Right cardiac atrium (tissue), 5 donors: ENCODE results near the gene WWOX. TPM values are rescaled to one million over a fixed set of nuclear protein-coding genes. Genes with fewer than 3 reads are reported as not detected.

Experiments
- ATAC-seq, 2 donors: fragments of 200-7000 bp; cut with Tn5 transposase; one replicate each; pipeline versions ENCODE4 v1.8.0 to v1.9.1; 2020; ENCODE audit warnings: moderate library complexity in 2 of 2, mild to moderate bottlenecking in 1 of 2
- DNase-seq, 3 donors: peaks; one replicate each; pipeline ENCODE4 v3.0.0-alpha.2; 2020
- H3K27ac ChIP-seq: one replicate; pipeline ENCODE4 v1.5.1; 2013; ENCODE audit warnings: mild to moderate bottlenecking, low read length, control low read depth, moderate library complexity
- H3K27me3 ChIP-seq: one replicate; pipeline ENCODE4 v1.6.1; 2013; ENCODE audit not compliant: control insufficient read depth, insufficient read depth
- H3K4me1 ChIP-seq: one replicate; pipeline ENCODE4 v1.6.1; 2013; ENCODE audit warnings: low read length; ENCODE audit not compliant: control insufficient read depth, insufficient read depth
- H3K4me3 ChIP-seq: one replicate; pipeline ENCODE4 v1.5.1; 2013; ENCODE audit warnings: low read length, control low read depth
- H3K9me3 ChIP-seq: one replicate; pipeline ENCODE4 v1.6.1; 2013; ENCODE audit warnings: low read length; ENCODE audit not compliant: control insufficient read depth
- WGBS: extraction: QIAGEN DNeasy Blood & Tissue Kit; methylation state at CpG from one replicate; pipeline ENCODE4 v1.1.7; 2013; 5-methylcytosine and 5-hydroxymethylcytosine counted together
- intact Hi-C, 4 donors: fragments of 100-400 bp; cut with DNase I; formaldehyde crosslinking; loops; one replicate each; pipeline versions ENCODE4 v1.11.0 to v1.14.0; 2022 to 2023
- polyA plus RNA-seq: library from polyadenylated mRNA; stranded (reverse); fragments of 200-250 nt; gene quantifications from one replicate; pipeline ENCODE4 v1.2.3, GENCODE V29; 2013
- total RNA-seq, 4 donors: library from RNA; stranded (reverse); fragmentation: NEBNext Ultra II Directional; extraction: Animal tissue kit (Norgen Biotek cat#: 25700); gene quantifications; one replicate each; pipeline ENCODE4 v1.2.1, GENCODE V29; 2021
- donor health status: healthy with polysubstance abuse.
- donor health status: DM: no; HTN: yes; CAD: no.
- donor health status: DM: no; HTN: no; CAD: no.
- donor health status: DM: no; HTN: yes; CAD: no; lungs with severe emphysema.
- donor health status: DM: yes; HTN: yes; CAD: no.

Gene WWOX
- total and polyA plus RNA-seq, 5 donors: 6.0 to 14.9 (median 13.1) TPM

- WGBS: 96% methylated on average over 3 of the region's 3 CpGs
- Histone ChIP-seq H3K27ac (no peak overlapping the region), H3K4me1 (no peaks in the 10 kb centered on the region), H3K4me3 (no peak overlapping the region), H3K9me3 (no peaks in the 10 kb centered on the region), H3K27me3 (no peaks in the 10 kb centered on the region)
- DNase-seq (no peak), ATAC-seq (no peak)
- intact Hi-C loops: no loop called here
Observed at GRCh38 chr16:78289373-78289772, 189.9 kb downstream of the WWOX start.

- Histone ChIP-seq H3K27ac (no peak overlapping the region), H3K27me3 (no peaks in the 10 kb centered on the region), H3K4me1 (no peaks in the 10 kb centered on the region), H3K4me3 (no peak overlapping the region), H3K9me3 (no peaks in the 10 kb centered on the region)
- no peak for DNase-seq
- 82% methylated on average over 7 of the region's 7 CpGs for WGBS
- intact Hi-C loops: no loop called here
- ATAC-seq: no peak
Observed at GRCh38 chr16:78289844-78290277, 190.4 kb downstream of the WWOX start.

- 89% methylated on average over 6 of the region's 6 CpGs for WGBS
- no peak overlapping the region for H3K27ac ChIP-seq
- no peak overlapping the region for H3K4me3 ChIP-seq
- H3K4me1 ChIP-seq: no peaks in the 10 kb centered on the region
- ATAC-seq: no peak
- no peaks in the 10 kb centered on the region for H3K9me3 ChIP-seq
- no peak for DNase-seq
- no peaks in the 10 kb centered on the region for H3K27me3 ChIP-seq
- intact Hi-C loops: no loop called here
Observed at GRCh38 chr16:78290395-78290794, 190.9 kb downstream of the WWOX start.

GRCh38 chr16:78290872-78291591 is 191.6 kb downstream of the WWOX start:
- H3K9me3 ChIP-seq: no peaks in the 10 kb centered on the region
- no peaks in the 10 kb centered on the region for H3K27me3 ChIP-seq
- no peak overlapping the region for H3K4me3 ChIP-seq
- H3K4me1 ChIP-seq: no peaks in the 10 kb centered on the region
- intact Hi-C loops: no loop called here
- no peak overlapping the region for H3K27ac ChIP-seq
- no peak for ATAC-seq
- peak in 1 of 3 donors; percentile 49 for DNase-seq
- WGBS: 76% methylated on average over 12 of the region's 12 CpGs

- DNase-seq (peak in 2 of 3 donors; percentile 45 to 54), ATAC-seq (peak in 1 of 2 donors; percentile 50)
- intact Hi-C loops: no loop called here
- Histone ChIP-seq H3K27ac (no peak overlapping the region), H3K27me3 (no peaks in the 10 kb centered on the region), H3K9me3 (no peaks in the 10 kb centered on the region), H3K4me3 (no peak overlapping the region), H3K4me1 (no peaks in the 10 kb centered on the region)
- 59% methylated on average over 5 of the region's 5 CpGs for WGBS
Observed at GRCh38 chr16:78291604-78292003, 192.2 kb downstream of the WWOX start.

GRCh38 chr16:78292086-78292843 is 192.8 kb downstream of the WWOX start:
- no peak for ATAC-seq
- Histone ChIP-seq H3K27me3 (no peaks in the 10 kb centered on the region), H3K4me1 (no peaks in the 10 kb centered on the region), H3K27ac (no peak overlapping the region), H3K9me3 (no peaks in the 10 kb centered on the region), H3K4me3 (no peak overlapping the region)
- no peak for DNase-seq
- WGBS: 73% methylated on average over 4 of the region's 4 CpGs
- intact Hi-C loops: no loop called here

GRCh38 chr16:78292844-78293380 is 193.5 kb downstream of the WWOX start:
- intact Hi-C loops: no loop called here
- H3K27ac ChIP-seq: no peak overlapping the region
- no peaks in the 10 kb centered on the region for H3K27me3 ChIP-seq
- no peaks in the 10 kb centered on the region for H3K4me1 ChIP-seq
- no peak overlapping the region for H3K4me3 ChIP-seq
- ATAC-seq: no peak
- 94% methylated on average over 1 of the region's 1 CpG for WGBS
- no peaks in the 10 kb centered on the region for H3K9me3 ChIP-seq
- no peak for DNase-seq

- no peaks in the 10 kb centered on the region for H3K4me1 ChIP-seq
- intact Hi-C loops: no loop called here
- H3K27me3 ChIP-seq: no peaks in the 10 kb centered on the region
- H3K4me3 ChIP-seq: no peak overlapping the region
- ATAC-seq (no peak), DNase-seq (no peak)
- H3K9me3 ChIP-seq: no peaks in the 10 kb centered on the region
- 96% methylated on average over 4 of the region's 4 CpGs for WGBS
- no peak overlapping the region for H3K27ac ChIP-seq
Observed at GRCh38 chr16:78294538-78295225, 195.2 kb downstream of the WWOX start.

- ATAC-seq: no peak
Observed at GRCh38 chr16:78297066-78297666, 197.7 kb downstream of the WWOX start.

GRCh38 chr16:78298986-78299385 is 199.5 kb downstream of the WWOX start:
- no peaks in the 10 kb centered on the region for H3K4me1 ChIP-seq
- WGBS: 60% methylated on average over 6 of the region's 6 CpGs
- no peaks in the 10 kb centered on the region for H3K9me3 ChIP-seq
- H3K4me3 ChIP-seq: no peak overlapping the region
- no peak overlapping the region for H3K27ac ChIP-seq
- no peaks in the 10 kb centered on the region for H3K27me3 ChIP-seq
- intact Hi-C loops: no loop called here
- ATAC-seq (peak in 1 of 2 donors; percentile 72), DNase-seq (no peak)

More at GRCh38 chr16:78297066-78297666, 197.7 kb downstream of the WWOX start:
- H3K27ac ChIP-seq: no peak overlapping the region
- no peak for DNase-seq
- H3K4me1 ChIP-seq: no peaks in the 10 kb centered on the region
- 77% methylated on average over 6 of the region's 6 CpGs for WGBS
- H3K27me3 ChIP-seq: no peaks in the 10 kb centered on the region
- H3K4me3 ChIP-seq: no peak overlapping the region
- intact Hi-C loops: no loop called here
- H3K9me3 ChIP-seq: no peaks in the 10 kb centered on the region
